Measurements from ENCODE around the gene GATD1. TPM values are rescaled to one million over a fixed set of nuclear protein-coding genes. Genes with fewer than 3 reads are reported as not detected.

The GATD1 gene
- total RNA-seq, 1 donor from 2014 or later: 21.2 TPM

DNA sequence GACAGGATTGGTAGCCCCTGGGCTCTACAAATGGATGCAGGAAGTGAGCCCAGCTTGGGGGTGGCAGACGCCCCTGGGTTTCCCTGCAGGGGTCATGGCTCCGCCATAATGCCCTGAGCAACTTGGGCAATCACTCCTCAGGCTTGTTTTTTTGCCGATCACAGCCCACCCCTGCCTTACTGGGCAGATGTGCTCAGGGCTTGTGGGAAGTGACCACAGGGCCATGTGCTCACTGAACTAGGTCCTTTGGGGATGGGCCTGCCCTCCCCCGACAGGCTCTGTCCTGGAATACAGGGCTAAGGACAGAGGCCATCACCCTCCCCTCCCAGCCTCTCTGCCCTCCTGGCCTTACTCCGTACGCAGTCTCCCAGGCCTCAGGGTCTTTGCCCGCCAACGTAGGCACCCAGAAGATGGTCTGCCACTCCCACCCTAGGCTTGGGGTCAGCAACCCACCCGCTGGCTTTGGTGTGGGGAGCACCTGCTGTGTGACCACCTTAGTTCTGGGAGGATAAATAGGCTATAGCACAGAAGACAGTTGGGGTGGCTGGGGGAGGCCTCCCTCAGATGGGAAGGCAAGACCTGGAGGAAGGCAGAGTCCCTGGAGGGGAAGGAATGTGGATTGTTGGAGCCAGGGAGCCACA lies 36.3 kb upstream of the GATD1 start:
- no peak for FAIRE-seq

DNA sequence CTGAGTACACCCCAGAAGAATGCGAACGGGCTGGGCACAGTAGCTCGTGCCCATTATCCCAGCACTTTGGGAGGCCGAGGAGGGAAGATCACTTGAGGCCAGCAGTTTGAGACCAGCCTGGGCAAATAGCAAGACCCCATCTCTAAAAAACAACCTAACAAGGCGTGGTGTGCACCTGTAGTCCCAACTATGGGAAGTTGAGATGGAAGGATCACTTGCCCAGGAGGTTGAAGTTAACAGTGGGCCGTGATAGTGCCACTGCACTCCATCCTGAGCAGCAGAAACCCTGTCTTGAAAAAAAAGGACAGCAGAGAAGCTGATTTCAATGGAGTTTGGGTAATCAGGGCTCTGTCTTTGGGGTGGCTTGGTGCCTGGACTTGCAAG lies 35.8 kb upstream of the GATD1 start:
- DNase-seq (ENCODE audit: low spot score in 2 of 2) (no peak), FAIRE-seq (no peak)

More for the DNA sequence above, 36.3 kb upstream of the GATD1 start:
- no peak for DNase-seq (ENCODE audit: low spot score in 2 of 2)

DNA sequence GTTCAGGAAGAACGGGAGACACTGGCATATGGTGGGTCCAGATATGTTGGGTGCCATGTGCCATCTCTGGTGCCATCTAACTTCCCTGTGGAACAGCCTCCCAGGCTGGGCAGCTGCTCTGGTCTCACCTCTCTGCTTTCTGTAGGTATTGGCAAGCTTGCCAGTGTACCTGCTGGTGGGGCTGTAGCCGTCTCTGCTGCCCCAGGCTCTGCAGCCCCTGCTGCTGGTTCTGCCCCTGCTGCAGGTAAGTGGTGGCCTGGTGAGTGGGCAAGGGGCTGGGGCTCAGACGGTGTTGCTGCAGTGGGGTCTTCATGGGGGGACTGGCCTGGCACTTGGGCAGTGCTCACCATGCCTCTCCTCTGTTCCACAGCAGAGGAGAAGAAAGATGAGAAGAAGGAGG lies 35.1 kb upstream of the GATD1 start:
- DNase-seq (ENCODE audit: low spot score in 2 of 2): no peak
- FAIRE-seq: no peak

DNA sequence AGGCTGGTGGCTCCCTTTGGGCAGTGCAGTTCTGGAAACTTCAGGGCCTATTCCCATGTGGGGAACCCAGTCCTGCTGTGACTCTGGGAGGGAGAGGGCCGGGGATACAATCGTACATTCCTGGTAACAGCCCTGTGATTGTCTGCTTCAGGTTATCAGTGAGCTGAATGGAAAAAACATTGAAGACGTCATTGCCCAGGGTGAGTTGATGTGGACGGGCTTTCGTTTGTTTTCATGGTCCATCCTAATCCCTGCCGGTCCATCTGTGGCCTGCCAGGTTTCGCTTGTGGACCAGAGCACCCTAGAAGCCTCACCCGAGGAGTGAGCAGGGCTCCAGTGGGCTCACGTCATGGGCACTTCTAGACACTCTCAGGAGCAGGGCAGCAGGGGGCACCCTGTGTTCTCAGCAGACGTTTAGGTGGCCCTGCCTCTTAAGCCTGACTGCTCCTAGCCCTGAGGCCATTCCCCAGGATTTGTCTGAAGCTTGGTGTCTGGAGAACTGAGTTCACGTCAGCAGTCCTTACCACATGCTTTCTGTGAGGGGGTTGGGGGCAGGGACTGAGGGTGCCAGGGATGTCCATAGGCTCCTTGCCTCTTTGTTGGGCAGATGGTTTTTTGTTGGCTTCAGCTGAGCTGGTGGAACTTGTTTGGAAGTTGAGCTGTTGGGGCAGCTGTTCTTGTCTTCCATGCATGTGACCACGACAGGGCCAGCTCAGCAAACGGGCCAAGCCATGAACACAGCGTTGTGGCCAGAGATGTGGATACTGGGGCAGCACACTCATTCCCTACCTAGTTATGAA lies 34.4 kb upstream of the GATD1 start:
- DNase-seq (ENCODE audit: low spot score in 2 of 2) (no peak), FAIRE-seq (no peak)

DNA sequence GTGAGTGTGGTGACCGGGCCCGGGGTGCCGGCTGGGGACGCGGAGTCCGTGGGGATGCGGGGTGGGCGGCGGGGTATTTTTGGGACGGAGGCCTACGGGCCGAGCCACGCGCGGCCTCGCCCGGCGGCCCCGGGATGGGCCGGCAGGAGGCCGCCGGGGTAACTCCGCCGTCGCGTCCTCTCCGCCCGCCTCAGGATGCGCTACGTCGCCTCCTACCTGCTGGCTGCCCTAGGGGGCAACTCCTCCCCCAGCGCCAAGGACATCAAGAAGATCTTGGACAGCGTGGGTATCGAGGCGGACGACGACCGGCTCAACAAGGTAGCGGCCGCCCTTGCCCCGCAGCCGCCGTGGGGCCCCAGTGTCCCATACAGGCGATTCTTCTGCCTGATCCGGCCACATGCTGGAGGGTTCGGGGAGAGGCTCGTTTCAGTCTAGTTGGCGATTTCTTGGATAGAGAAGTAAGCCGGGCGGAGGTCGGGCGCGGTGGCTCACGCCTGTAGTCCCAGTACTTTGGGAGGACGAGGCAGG lies 32.8 kb upstream of the GATD1 start:
- no peak for FAIRE-seq

DNA sequence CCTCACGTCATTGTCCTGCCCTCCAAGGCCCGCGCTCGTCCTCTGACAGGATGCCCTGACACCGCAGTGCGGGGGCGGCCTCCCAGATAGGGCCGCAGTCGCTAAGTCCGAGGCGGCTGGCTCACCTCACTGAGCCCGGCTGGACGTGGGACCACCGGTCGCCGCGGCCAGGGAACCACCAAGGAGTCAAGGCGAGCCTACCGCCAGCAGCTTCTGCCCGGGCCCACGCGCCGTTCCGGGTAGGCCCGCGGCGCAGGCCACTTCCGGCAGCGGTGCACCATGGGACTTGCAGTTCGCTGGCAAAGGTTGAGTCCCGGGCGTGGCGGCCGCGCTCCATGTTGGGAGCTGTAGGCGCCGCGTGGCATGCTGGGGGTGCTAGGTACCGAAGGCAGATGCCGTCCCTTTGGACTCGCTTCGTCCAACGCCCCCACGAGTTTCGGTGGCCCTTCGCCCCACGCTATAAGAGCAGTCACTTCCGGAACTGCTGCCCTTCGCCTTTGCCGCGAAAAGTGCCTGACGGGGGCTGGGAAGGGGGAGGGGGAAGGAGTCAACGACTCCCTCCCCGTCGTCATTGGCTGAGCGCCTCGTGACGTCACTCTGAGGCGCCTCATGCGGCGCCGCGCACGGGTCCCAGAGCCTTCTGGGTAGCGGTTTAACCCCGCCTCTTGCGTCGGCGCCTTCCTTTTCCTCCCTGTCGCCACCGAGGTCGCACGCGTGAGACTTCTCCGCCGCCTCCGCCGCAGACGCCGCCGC lies 32.2 kb upstream of the GATD1 start, which contains the start of gene RPLP2:
RPLP2 (plus strand) TSS at position 681 of the 753 bp plus-strand sequence. CDS start 268 bp downstream, outside the sequence.
- FAIRE-seq: no peak
- DNase-seq (ENCODE audit: low spot score in 2 of 2): peak; percentile 99

More for the DNA sequence above, 32.8 kb upstream of the GATD1 start:
- DNase-seq (ENCODE audit: low spot score in 2 of 2): no peak

DNA sequence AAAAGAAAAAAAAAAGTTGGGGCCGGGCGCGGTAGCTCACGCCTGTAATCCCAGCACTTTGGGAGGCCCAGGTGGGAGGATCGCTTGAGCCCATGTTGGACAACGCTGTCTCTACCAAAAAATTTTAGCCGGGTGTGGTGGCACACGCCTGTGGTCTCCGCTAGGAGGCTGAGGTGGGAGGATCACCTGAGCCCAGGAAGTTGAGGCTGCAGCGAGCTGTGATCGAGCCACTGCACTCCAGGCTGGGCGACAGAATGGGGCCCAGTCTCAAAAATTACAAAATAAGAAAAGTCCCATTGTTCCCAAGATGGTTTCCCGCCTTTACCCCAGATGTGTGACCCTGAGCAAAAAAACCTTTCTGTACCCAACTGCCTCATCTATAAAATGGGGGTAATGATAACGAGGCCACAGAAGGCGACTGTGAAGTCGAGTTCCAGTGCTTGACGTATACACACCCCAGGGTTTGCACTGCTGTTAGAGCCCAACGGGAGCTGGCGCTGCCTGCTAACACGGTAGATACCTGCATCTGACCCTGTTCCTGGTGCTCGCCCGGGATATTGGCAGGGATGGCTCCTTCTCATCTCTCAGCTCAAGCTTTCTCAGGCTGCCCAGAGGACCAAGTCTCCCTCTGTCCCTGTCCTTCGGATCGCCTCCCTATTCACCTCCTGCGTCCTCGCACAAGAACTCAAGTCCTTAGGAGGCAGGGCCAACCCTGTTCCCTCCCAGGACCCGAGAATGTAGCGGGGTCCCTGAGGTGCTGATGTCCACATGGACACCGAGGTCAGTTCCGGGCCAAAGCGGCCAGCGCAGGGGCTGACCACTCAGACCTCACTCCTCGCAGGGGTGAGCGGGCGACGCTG lies 31.4 kb upstream of the GATD1 start:
- no peak for DNase-seq (ENCODE audit: low spot score in 2 of 2)
- no peak for FAIRE-seq

DNA sequence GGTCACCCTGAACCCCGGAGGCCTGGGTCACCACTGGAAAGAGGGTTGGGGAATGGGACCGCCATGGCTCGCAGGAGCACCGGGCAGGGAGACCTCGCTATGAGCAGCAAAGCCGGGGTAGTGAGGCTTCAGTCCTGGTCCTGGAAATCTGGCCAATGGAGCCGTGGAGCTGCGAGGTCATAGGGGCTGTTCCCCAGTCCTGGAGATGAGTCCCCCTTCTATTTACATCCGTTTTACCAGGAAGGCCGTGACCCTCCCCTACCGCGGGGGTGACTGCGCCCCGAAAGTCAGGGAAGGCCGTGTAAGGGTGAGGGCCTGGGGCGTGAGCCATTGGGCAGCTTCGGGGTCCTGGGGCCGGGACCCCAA lies 27.3 kb upstream of the GATD1 start:
- FAIRE-seq (no peak), DNase-seq (ENCODE audit: low spot score in 2 of 2) (no peak)

DNA sequence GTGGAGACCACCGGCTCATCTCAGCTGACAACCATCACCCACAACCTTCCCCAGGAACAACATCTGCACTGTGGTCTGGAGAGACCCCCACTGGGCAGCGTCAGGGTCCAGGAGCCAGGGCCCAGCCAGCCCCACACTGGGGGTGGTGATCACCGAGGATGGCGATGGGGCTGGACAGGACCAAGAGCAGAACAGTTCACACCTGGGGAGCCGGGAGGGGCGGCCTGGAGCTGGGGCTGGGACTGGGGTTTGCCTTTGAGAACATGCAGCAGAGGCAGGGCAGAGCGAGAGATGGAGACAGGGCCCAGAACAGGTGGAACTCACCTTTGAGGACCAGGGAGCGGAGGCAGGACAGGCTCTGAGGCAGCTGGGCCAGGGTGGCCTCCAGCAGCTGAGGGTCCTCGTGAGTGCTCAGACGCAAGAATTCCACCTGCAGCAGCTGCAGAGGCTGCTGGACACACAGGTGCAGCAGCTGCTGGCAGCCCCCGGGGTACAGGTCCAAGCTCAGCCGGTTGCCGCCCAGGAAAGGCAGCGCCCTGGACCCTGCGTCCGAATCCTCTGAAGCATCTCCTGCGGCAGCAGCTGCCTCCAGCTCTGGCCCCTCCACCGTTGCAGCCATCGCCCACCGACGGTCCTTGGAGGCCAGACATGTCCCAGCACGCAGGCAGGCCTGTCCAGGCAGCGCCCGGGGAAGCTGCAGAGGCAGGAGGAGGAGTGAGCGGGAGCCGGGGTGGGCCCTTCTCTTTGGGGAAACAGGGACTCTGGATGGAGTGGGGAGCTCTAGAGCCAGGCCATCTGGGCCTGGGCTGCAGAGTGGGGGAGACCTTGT lies 26.7 kb upstream of the GATD1 start:
- DNase-seq (ENCODE audit: low spot score in 2 of 2) (no peak), FAIRE-seq (no peak)

DNA sequence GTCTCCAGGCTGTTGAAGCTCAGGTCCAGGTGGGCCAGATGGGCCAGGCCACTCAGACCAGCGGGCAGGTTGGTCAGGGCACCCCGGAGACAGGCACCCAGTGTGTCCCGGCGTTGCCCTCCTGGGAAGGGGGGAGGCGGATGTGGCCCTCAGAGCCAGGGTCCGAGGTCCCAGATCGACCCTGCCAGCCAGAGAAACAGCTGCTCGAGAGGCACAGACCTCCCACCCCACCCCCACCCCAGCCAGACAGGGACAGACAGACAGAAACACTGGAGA lies 26.1 kb upstream of the GATD1 start:
- FAIRE-seq (no peak), DNase-seq (ENCODE audit: low spot score in 2 of 2) (no peak)

DNA sequence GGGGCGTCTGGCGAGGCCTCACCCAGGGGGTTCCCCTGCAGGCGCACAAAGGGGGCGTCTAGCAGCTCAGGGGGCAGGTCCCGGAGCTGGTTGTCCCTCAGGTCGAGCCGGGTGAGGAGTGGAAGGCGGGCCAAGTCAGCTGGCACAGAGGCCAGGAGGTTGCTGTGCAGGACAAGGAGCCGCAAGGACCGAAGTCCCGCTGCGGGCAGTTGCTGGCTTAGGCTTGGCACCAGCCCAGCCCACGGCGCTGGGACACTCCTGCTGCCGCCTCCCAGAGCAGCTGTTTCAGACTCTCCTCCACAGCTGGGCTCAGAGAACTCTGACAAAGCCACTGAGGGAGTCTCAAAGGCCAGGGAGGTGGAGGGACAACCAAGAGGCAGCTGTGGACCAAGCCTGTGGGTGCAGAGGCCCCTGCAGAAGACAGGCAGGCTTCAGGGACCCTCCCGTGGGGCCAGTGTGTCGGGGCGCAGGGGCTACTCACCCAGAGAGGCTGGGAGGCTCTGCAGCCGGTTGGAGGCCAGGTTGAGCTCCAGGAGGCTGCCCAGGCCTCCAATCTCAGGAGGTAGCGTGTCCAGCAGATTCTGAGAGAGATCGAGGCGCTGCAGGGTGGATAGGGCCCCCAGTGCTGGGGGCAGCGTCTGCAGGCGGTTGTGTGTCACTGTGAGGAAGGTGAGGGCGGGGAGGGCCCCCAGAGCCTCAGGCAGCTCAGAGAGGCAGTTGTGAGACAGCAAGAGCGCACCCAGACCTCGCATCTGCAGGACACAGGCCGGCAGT lies 25.6 kb upstream of the GATD1 start:
- no peak for DNase-seq (ENCODE audit: low spot score in 2 of 2)
- no peak for FAIRE-seq

DNA sequence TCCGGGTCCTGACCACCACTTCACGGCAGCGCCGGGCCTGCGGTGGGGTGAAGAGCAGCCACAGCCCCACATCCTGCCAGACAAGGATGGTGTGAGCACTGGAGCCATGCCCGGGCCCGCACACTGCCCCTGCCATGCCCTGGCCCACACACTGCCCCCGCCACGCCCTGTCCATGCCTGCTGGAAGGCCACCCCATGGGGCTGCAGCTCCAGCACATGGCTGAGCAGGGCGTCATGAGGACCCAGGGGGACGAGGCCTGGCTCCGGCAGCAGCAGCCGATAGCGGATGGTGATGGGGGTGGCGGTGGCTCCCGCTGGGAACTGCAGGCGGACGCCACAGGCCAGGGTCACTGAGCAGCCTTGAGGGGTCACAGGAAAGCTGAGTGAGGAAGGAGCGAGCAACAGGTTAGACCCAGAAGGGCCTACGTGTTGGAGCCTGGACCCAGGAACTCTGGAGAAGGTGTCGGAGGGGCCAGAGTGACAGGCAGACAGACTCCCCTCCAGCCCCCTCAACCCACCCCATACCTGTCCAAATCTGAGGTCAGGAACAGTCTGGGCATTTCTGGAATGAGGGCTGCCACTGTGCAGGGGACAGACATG lies 24.8 kb upstream of the GATD1 start:
- no peak for FAIRE-seq
- no peak for DNase-seq (ENCODE audit: low spot score in 2 of 2)

DNA sequence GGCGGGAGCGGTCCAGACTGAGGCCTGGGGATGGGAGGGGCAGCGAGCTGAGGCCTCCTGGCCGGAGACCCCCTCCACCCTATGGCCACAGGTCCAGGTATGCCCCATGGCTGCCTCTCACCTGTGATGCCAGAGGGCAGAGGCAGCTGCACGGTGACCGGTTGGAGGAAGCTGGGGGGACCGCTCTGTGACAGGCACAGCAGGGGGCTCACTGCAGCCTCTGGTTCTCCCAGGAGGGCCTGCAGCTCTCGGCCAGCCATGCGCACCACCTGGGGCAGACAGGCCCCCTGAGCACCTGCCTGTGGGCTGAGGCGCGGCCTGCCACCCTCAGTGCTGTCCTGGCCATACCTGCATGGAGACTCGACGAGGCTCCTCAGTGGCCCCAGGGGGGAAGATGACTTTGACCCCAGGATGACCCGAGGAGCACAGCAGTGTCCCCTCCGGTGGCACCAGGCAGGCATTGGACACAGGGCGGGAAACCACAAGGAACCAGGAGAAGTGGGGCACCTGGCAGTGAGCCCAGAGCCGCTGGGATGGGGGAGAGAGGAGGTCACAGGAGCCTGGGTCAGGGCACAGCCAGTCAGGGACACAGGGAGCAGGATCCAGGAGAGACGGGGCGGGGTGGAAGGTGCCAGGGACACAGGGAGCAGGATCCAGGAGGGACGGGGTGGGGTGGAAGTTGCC lies 24.0 kb upstream of the GATD1 start:
- FAIRE-seq: no peak
- DNase-seq (ENCODE audit: low spot score in 2 of 2): no peak

DNA sequence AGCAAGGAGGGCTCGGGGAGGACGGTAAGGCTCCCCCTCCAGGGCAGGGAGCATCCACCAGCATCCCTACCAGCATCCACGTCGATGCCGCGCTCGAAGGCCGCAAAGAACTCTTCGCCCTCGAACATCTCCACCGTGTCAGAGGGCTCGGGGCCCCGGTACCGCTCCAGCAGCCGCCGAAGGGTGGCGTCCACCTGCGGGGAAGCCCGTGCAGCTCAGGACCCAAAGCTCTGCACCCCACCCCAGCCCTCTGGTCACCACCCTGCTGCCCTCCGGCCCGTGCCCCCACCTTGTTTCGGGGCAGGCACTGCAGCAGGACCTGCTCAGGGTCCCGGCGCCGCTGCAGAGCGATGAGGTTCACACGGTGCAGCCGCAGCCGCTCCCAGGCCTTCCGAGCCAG lies 23.2 kb upstream of the GATD1 start:
- DNase-seq (ENCODE audit: low spot score in 2 of 2): no peak

DNA sequence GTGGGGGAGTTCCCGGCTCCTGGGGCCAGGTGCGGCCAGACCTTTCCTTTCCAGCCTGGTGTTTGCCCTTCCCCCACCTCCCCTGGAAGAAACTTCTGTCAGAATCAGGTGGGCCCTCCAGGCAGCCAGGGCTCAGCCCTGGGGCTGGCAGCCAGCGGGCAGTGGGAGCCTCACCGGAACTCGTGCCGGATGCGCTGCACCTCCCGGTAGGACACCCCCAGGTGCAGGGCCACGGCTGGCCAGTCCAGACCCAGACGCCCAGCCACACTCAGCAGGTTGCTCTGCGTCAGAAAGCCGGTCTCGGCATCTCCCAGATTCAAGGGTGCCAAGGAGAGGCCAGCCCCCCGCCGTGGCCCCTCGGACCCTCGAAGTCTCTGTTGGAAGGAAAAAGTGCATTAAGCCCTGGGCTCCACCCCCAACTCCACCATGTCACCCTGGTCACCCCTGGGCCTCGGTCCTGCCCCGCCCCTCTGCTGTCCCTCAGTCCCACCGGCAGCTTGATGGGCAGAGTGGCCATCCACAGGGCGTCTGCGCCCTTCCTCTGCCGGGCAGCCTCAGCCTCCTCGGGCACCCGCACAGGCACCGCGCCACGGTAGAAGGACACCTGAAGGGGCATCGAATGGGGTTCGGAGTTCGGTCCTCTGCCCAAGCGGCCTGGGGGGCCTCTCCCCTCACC lies 22.5 kb upstream of the GATD1 start:
- FAIRE-seq (no peak), DNase-seq (ENCODE audit: low spot score in 2 of 2) (no peak)

More for the DNA sequence above, 23.2 kb upstream of the GATD1 start:
- no peak for FAIRE-seq

DNA sequence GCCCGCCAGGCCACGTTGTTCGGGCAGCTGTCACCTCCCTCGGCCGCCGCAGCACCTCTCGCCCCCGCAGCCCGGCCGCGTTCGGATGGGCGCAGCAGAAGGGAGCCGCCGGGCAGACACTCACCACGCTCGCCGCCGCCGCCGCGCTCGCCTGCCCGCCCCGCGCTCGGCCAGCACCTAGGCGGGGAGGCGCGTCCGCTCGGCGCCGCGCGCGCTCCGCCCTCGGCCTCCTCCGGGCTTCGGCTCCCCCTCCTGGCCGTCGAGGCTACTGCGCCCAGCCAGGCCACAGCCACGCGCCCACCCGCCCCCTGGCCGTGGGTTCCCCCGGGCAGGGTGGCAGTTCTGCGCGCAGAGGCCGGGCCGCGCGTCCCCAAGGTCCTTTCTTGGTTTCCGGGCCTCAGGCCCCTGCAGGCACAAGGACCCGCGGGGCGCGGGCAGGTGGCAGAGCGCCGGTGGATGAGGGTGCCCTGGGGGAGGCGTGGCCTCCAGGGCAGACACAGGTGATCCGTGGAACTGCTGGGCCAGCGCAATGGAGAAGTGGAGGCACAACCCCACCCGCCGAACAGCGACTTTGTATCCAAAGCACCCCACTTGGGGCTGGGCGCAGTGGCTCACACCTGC lies 20.9 kb upstream of the GATD1 start, which contains the start of gene SLC25A22:
SLC25A22 (minus strand) TSS at position 189 of the 621 bp plus-strand sequence. CDS start 3,275 bp downstream, outside the sequence.
- DNase-seq (ENCODE audit: low spot score in 2 of 2): peak; percentile 97 to 99
- no peak for FAIRE-seq
